HFFc6 (cell line): Measurements from ENCODE around the gene POLR2F. TPM values are rescaled to one million over a fixed set of nuclear protein-coding genes. Genes with fewer than 3 reads are reported as not detected.
A peak's percentile ranks its signal among the peaks of the same experiment; 100 is the strongest.

Experiments used
- DNase-seq: peaks from one replicate; pipeline ENCODE4 v3.0.0-alpha.2; 2018
- H3K27ac Mint-ChIP-seq: 2 replicates; pipeline ENCODE4 v1.8.0; 2020; ENCODE audit warnings: mild to moderate bottlenecking, mixed read lengths
- H3K27me3 Mint-ChIP-seq: 2 replicates; pipeline ENCODE4 v1.8.0; 2021; ENCODE audit warnings: mild to moderate bottlenecking, moderate library complexity, mixed read lengths; ENCODE audit not compliant: insufficient read depth
- H3K36me3 Mint-ChIP-seq: 2 replicates; pipeline ENCODE4 v1.8.0; 2021; ENCODE audit warnings: low read depth, mixed read lengths
- H3K4me1 Mint-ChIP-seq: 2 replicates; pipeline ENCODE4 v1.8.0; 2020; ENCODE audit warnings: low read depth, mixed read lengths
- H3K4me3 Mint-ChIP-seq: 2 replicates; pipeline ENCODE4 v1.8.0; 2020; ENCODE audit warnings: mild to moderate bottlenecking, moderate library complexity, mixed read lengths
- H3K9me3 Mint-ChIP-seq: 2 replicates; pipeline ENCODE4 v1.8.0; 2020; ENCODE audit warnings: mild to moderate bottlenecking, mixed read lengths
- total RNA-seq, 6 experiments: library from RNA; stranded (reverse); fragmentation: NEBNext Ultra II Directional; extraction: Animal tissue kit (Norgen Biotek cat#: 25700); gene quantifications; 2 replicates in 1 of 6; 3 replicates in 5 of 6; pipeline ENCODE4 v1.2.3, GENCODE V29; 2021
- TF ChIP-seq, protein P1 (sequence below): fragments of 200-600 bp; sonication (generic); IDR thresholded peaks from 2 replicates; pipeline ENCODE4 v1.5.0; 2021; ENCODE audit warnings: antibody characterized with exemption, mild to moderate bottlenecking

Gene POLR2F
- total RNA-seq, 6 experiments from 2014 or later, result 91.6 to 130 (median 107) TPM

DNA sequence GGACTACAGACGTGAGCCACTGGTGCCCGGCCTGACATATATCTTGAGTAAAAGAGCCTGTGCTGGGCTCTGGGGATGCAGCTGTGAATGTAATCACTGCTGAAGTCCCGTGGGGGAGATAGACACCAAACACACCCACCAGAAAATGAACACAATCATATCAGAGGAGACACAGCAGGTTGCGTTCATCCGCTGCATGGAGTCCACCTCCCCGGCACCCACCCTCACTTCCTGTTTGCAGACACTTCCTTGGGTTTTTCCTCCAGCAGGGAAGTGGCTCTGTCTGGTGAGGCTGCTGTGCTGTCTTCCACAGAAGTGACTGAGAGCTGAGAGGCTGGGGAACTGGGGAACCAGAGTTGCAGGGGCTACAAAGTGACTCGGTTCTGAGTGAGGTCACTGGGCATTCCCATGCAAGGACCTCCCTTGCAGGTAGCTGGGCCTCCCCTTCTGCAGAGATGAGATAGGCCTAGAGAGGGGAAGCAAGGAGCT, 40.2 kb upstream of the POLR2F start:
- TF ChIP-seq, protein P1, sequence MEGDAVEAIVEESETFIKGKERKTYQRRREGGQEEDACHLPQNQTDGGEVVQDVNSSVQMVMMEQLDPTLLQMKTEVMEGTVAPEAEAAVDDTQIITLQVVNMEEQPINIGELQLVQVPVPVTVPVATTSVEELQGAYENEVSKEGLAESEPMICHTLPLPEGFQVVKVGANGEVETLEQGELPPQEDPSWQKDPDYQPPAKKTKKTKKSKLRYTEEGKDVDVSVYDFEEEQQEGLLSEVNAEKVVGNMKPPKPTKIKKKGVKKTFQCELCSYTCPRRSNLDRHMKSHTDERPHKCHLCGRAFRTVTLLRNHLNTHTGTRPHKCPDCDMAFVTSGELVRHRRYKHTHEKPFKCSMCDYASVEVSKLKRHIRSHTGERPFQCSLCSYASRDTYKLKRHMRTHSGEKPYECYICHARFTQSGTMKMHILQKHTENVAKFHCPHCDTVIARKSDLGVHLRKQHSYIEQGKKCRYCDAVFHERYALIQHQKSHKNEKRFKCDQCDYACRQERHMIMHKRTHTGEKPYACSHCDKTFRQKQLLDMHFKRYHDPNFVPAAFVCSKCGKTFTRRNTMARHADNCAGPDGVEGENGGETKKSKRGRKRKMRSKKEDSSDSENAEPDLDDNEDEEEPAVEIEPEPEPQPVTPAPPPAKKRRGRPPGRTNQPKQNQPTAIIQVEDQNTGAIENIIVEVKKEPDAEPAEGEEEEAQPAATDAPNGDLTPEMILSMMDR, result no peak
- DNase-seq, result no peak
- Mint-ChIP-seq H3K9me3 (no peaks in the 10 kb centered on the region), H3K27ac (no peak overlapping the region), H3K36me3 (peaks cover 15% of the 10 kb centered on the region), H3K4me3 (no peak overlapping the region), H3K4me1 (peaks cover 26% of the 10 kb centered on the region), H3K27me3 (no peaks in the 10 kb centered on the region; the same call in none of the 2 replicates)

DNA sequence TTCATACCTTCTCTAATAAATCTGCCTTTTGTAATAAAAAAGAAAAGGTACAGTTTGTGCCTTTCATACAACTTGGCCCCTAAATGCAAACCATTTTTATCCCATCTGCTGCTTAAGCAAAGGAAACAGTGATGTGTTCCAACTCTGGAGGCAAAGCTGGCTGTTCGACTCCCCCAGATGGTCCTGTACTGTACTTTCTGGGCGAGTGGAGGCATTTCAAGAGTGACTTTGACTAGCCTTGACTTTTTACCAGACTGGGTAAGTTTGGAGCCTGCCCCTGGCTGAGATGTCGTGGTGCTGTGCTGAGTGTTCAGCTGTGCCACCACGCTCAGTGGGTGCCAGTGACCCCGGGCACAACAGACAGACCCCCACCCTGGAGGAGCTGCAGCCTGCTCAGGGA, 37.2 kb upstream of the POLR2F start:
- no peaks in the 10 kb centered on the region for H3K9me3 Mint-ChIP-seq
- H3K27ac Mint-ChIP-seq, result no peak overlapping the region
- H3K36me3 Mint-ChIP-seq, result peaks cover 15% of the 10 kb centered on the region
- peaks cover under 1% of the 10 kb centered on the region; the same call in 1 of the 2 replicates for H3K4me1 Mint-ChIP-seq
- H3K27me3 Mint-ChIP-seq, result no peaks in the 10 kb centered on the region; the same call in none of the 2 replicates
- TF ChIP-seq, protein P1, result no peak
- H3K4me3 Mint-ChIP-seq, result no peak overlapping the region
- DNase-seq, result no peak

DNA sequence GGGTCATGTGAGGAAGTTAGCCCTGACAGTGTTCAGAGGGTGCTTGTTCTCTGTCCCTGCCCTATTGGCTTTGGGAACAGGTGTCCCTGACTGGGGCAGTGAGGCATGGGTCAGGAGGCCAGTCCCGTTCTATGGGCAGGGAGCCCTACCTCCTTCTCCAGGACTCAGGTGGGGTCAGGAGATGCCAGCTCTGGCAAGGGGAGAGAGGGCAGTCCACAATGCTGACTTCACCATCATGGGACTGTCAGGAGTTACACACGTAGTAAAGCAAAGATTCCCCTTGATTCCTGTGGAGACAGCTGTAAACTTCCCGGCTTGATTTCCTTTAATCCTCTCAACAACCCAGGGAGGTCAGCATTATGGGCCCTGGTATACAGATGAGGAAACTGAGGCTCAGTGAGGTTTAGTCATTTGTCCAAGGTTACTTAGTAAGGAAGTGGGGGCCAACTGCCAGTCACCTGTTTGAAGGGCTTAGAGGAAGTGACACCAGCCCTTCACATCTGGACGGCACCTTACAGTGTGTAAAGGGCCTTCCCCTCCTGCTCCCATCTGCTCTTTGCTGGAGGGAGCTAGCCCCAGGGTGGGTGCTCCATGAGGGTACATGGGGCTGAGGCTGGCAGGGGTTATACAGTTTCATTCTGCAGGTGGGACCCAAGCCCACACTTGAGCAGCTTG, 35.5 kb upstream of the POLR2F start:
- H3K27ac Mint-ChIP-seq, result no peak overlapping the region
- no peaks in the 10 kb centered on the region; the same call in none of the 2 replicates for H3K27me3 Mint-ChIP-seq
- H3K9me3 Mint-ChIP-seq, result no peaks in the 10 kb centered on the region
- no peak for DNase-seq
- no peak overlapping the region for H3K4me3 Mint-ChIP-seq
- no peaks in the 10 kb centered on the region for H3K4me1 Mint-ChIP-seq
- peaks cover 14% of the 10 kb centered on the region for H3K36me3 Mint-ChIP-seq
- TF ChIP-seq, protein P1, result no peak

GRCh38 chr22:37918580-37919270, 34.8 kb upstream of the POLR2F start:
- H3K4me3 Mint-ChIP-seq, result no peak overlapping the region
- H3K9me3 Mint-ChIP-seq, result no peaks in the 10 kb centered on the region
- peaks cover 9% of the 10 kb centered on the region for H3K36me3 Mint-ChIP-seq
- no peak for DNase-seq
- H3K4me1 Mint-ChIP-seq, result no peaks in the 10 kb centered on the region
- TF ChIP-seq, protein P1, result no peak
- H3K27me3 Mint-ChIP-seq, result no peaks in the 10 kb centered on the region; the same call in 1 of the 2 replicates
- H3K27ac Mint-ChIP-seq, result no peak overlapping the region

GRCh38 chr22:37920126-37920525, 33.4 kb upstream of the POLR2F start:
- TF ChIP-seq, protein P1, result no peak
- no peaks in the 10 kb centered on the region for H3K4me1 Mint-ChIP-seq
- 0 out of 2 replicates have a peak overlapping the region, but pooled peaks have one; percentile 0 for H3K27ac Mint-ChIP-seq
- DNase-seq, result no peak
- no peaks in the 10 kb centered on the region for H3K9me3 Mint-ChIP-seq
- H3K36me3 Mint-ChIP-seq, result peaks cover 9% of the 10 kb centered on the region
- H3K27me3 Mint-ChIP-seq, result no peaks in the 10 kb centered on the region; the same call in 1 of the 2 replicates
- H3K4me3 Mint-ChIP-seq, result no peak overlapping the region
